ENCODE measurements around the gene PRDX4.

- TF ChIP-seq, protein P1, sequence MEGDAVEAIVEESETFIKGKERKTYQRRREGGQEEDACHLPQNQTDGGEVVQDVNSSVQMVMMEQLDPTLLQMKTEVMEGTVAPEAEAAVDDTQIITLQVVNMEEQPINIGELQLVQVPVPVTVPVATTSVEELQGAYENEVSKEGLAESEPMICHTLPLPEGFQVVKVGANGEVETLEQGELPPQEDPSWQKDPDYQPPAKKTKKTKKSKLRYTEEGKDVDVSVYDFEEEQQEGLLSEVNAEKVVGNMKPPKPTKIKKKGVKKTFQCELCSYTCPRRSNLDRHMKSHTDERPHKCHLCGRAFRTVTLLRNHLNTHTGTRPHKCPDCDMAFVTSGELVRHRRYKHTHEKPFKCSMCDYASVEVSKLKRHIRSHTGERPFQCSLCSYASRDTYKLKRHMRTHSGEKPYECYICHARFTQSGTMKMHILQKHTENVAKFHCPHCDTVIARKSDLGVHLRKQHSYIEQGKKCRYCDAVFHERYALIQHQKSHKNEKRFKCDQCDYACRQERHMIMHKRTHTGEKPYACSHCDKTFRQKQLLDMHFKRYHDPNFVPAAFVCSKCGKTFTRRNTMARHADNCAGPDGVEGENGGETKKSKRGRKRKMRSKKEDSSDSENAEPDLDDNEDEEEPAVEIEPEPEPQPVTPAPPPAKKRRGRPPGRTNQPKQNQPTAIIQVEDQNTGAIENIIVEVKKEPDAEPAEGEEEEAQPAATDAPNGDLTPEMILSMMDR (conservative IDR thresholded peaks at IDR 0.05 in 1 of 2, IDR thresholded peaks at IDR 0.05 in 1 of 2; ENCODE audit: extremely low read depth in 1 of 2, insufficient read depth in 1 of 2, low read depth in 1 of 2, low read length in 2 of 2): no peak
- TF ChIP-seq EZH2 (IDR thresholded peaks at IDR 0.05; ENCODE audit: borderline replicate concordance, low read length): no peak
Measured at GRCh38 chrX:23656684-23657083, 10.6 kb upstream of the PRDX4 start.

Data from mammary epithelial cell (primary cell).